K562 (cell line): Measurements from ENCODE around the gene CDH20. TPM values are rescaled to one million over a fixed set of nuclear protein-coding genes. Genes with fewer than 3 reads are reported as not detected.

Experiments used
- ATAC-seq: fragments of 200-7000 bp; cut with Tn5 transposase; 3 replicates; pipeline ENCODE4 v1.9.1; 2020; ENCODE audit warnings: moderate library complexity
- BruUV-seq: library from RNA; stranded (reverse); fragments of 400-500 nt; replicated peaks from 2 replicates; lab custom pipeline; 2021; lab: Mats Ljungman, UMichigan
- CTCF ChIA-PET: fragments of 300-600 bp; formaldehyde crosslinking; extraction: SDS; loops from one replicate; lab custom pipeline; 2021; ENCODE audit warnings: low intra/inter-chr PET ratio; lab: Yijun Ruan, JAX
- POLR2A ChIA-PET: fragments of 300-600, 350-650 bp; sonication (Branson Sonifier 250); formaldehyde crosslinking; extraction: SDS; loops from one replicate; lab custom pipeline; 2021; ENCODE audit warnings: antibody characterized with exemption, inconsistent platforms; lab: Yijun Ruan, JAX
- DNase-seq, 4 experiments: peaks; one replicate each; pipeline versions ENCODE4 v3.0.0 to v3.0.0-alpha.2; 2011 to 2018; ENCODE audit warnings: low spot score in 3 of 4, mixed read lengths in 3 of 4; ENCODE audit errors: extremely low read depth in 1 of 4
- FAIRE-seq: peaks from 2 replicates; lab custom pipeline; 2011; peaks lifted over from hg19 to GRCh38; lab: Jason Lieb, UNC
- H2AFZ ChIP-seq: 2 replicates; pipeline ENCODE4 v1.6.0; 2011; ENCODE audit warnings: low read depth, low read length, control low read depth, inconsistent platforms
- H3K27ac ChIP-seq: fragments of 200-600 bp; 3 replicates; pipeline ENCODE4 v1.8.0; 2011; ENCODE audit warnings: low read depth, mild to moderate bottlenecking, control low read depth, inconsistent platforms, low read length, moderate library complexity, mixed read lengths; ENCODE audit errors: extremely low read depth
- H3K27me3 ChIP-seq, 2 experiments: fragments of 300-600 bp in 1 of 2; 2 replicates in 1 of 2; 3 replicates in 1 of 2; pipeline versions ENCODE4 v1.6.0 to v1.8.0; 2011; ENCODE audit warnings: inconsistent platforms in 2 of 2, low read length in 2 of 2, mild to moderate bottlenecking in 1 of 2, mixed read lengths in 1 of 2, moderate library complexity in 1 of 2; ENCODE audit not compliant: control insufficient read depth in 2 of 2, insufficient read depth in 2 of 2
- H3K36me3 ChIP-seq: fragments of 300-600 bp; 3 replicates; pipeline ENCODE4 v1.8.0; 2011; ENCODE audit warnings: mild to moderate bottlenecking, low read length, inconsistent platforms; ENCODE audit not compliant: control insufficient read depth, insufficient read depth
- H3K4me1 ChIP-seq, 2 experiments: fragments of 200-600 bp in 1 of 2; replicated peaks in 1 of 2; 2 replicates in 1 of 2; 3 replicates in 1 of 2; pipeline versions ENCODE4 v1.5.1 to v1.8.0; 2011; ENCODE audit warnings: inconsistent platforms in 2 of 2, low read length in 2 of 2, mild to moderate bottlenecking in 1 of 2, mixed read lengths in 1 of 2, moderate library complexity in 1 of 2; ENCODE audit not compliant: control insufficient read depth in 2 of 2, insufficient read depth in 2 of 2
- H3K4me2 ChIP-seq: 2 replicates; pipeline ENCODE4 v1.6.1; 2011; ENCODE audit warnings: low read length, control low read depth, inconsistent platforms, mixed read lengths; ENCODE audit not compliant: insufficient read depth
- H3K4me3 ChIP-seq: fragments of 200-600 bp; sonication (generic), shearing (Covaris generic); 2 replicates; pipeline ENCODE4 v1.5.1; 2016; ENCODE audit warnings: control low read depth, inconsistent platforms
- H3K79me2 ChIP-seq: fragments of 200-600 bp; 3 replicates; pipeline ENCODE4 v1.8.0; 2011; ENCODE audit warnings: low read length, inconsistent platforms; ENCODE audit not compliant: control insufficient read depth, insufficient read depth
- H3K9ac ChIP-seq, 2 experiments: 2 replicates each; pipeline versions ENCODE4 v1.6.0 to v1.6.1; 2011; ENCODE audit warnings: low read depth in 2 of 2, low read length in 2 of 2, control low read depth in 1 of 2, inconsistent platforms in 1 of 2, mild to moderate bottlenecking in 1 of 2, mixed read lengths in 1 of 2; ENCODE audit not compliant: insufficient read depth in 1 of 2
- H3K9me1 ChIP-seq: one replicate; pipeline ENCODE4 v1.6.0; 2011; ENCODE audit warnings: inconsistent platforms, mild to moderate bottlenecking, low read length, moderate library complexity; ENCODE audit not compliant: control insufficient read depth, insufficient read depth
- H3K9me3 ChIP-seq: replicated peaks from 2 replicates; pipeline ENCODE4 v1.5.1; 2011; ENCODE audit warnings: low read depth, low read length, inconsistent platforms; ENCODE audit not compliant: control insufficient read depth, insufficient read depth
- H4K20me1 ChIP-seq: replicated peaks from 2 replicates; pipeline ENCODE4 v1.6.1; 2011; ENCODE audit warnings: low read length, inconsistent platforms, mixed read lengths; ENCODE audit not compliant: control insufficient read depth, insufficient read depth
- ZBTB8A ChIP-seq: fragments of 450-650 bp; IDR thresholded peaks from 2 replicates; pipeline ENCODE4 v1.6.1; 2018; ENCODE audit warnings: mild to moderate bottlenecking, moderate library complexity; ENCODE audit not compliant: partially characterized antibody
- WGBS: fragments of 100-300 bp; shearing (Covaris generic); methylation state at CpG from one replicate; pipeline ENCODE4 v1.1.6; 2016; ENCODE audit warnings: low coverage, mixed read lengths; ENCODE audit not compliant: insufficient coverage; ENCODE audit errors: missing lambda C conversion rate; 5-methylcytosine and 5-hydroxymethylcytosine counted together
- in situ Hi-C: fragments of 300-500 bp; cut with MboI; formaldehyde crosslinking; loops from 4 replicates; pipeline ENCODE4 v1.15.0; 2018; ENCODE audit warnings: inconsistent platforms, mixed read lengths
- intact Hi-C: fragments of 100-400 bp; cut with micrococcal nuclease; formaldehyde crosslinking; loops from 2 replicates; pipeline ENCODE4 v1.14.2; 2022
- polyA plus RNA-seq, 8 experiments: library from polyadenylated mRNA; depleted of rRNA in 4 of 8; stranded (reverse) in 5 of 8; unstranded in 3 of 8; fragments of >200 nt; fragmentation: Nextera tagmentation in 2 of 8; fragmentation: Illumina TruSeq in 1 of 8; extraction: Ambion mirVana in 2 of 8; extraction: Trizol in 1 of 8; gene quantifications; 2 replicates each; pipeline versions ENCODE4 v1.2.1 to v1.2.3, GENCODE V29; 2011 to 2014; ENCODE audit warnings: inconsistent platforms in 1 of 8, missing spikeins in 1 of 8
- total RNA-seq, 7 experiments: library from RNA; depleted of rRNA in 6 of 7; stranded (reverse); fragments of >200 nt in 6 of 7; fragmentation: Illumina TruSeq in 2 of 7; extraction: Trizol in 2 of 7; gene quantifications; 2 replicates each; pipeline versions ENCODE4 v1.2.1 to v1.2.3, GENCODE V29; 2011 to 2021; ENCODE audit warnings: low replicate concordance in 1 of 7
- TF ChIP-seq, protein P1 (sequence below): fragments of 450-650 bp; IDR thresholded peaks from 2 replicates; pipeline ENCODE4 v1.6.1; 2016; ENCODE audit warnings: low read depth
- TF ChIP-seq, protein P2 (sequence below), 2 experiments: IDR thresholded peaks; 2 replicates each; pipeline ENCODE4 v1.6.1; 2011; ENCODE audit warnings: borderline replicate concordance in 1 of 2, control low read depth in 1 of 2, low read depth in 1 of 2, low read length in 1 of 2, mild to moderate bottlenecking in 1 of 2, mixed read lengths in 1 of 2, moderate library complexity in 1 of 2; ENCODE audit not compliant: insufficient read depth in 1 of 2, insufficient read length in 1 of 2, poor library complexity in 1 of 2, severe bottlenecking in 1 of 2; ENCODE audit errors: extremely low read depth in 1 of 2

The CDH20 gene
- total and polyA plus RNA-seq, 9 of the 15 experiments (the other 6 are each of a cell fraction or from before 2014, with no cell fraction given), result not detected

DNA sequence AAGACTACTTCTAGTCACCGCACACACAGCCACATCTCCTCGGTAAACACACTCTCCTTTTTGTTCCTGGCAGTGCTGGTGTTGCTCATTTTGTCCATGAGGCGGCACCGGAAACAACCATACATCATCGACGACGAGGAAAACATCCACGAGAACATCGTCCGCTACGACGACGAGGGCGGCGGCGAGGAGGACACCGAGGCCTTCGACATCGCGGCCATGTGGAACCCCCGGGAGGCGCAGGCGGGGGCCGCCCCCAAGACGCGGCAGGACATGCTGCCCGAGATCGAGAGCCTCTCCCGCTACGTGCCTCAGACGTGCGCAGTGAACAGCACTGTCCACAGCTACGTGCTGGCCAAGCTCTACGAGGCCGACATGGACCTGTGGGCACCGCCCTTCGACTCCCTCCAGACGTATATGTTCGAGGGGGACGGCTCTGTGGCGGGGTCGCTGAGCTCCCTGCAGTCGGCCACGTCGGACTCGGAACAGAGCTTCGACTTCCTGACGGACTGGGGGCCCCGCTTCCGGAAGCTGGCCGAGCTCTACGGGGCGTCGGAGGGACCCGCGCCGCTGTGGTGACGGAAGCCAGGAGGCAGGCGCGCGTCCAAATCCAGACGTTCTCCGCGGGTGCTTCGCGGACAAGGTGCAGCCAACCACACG, 221.0 kb downstream of the CDH20 start:
- no peak overlapping the region for H3K27ac ChIP-seq
- CTCF ChIA-PET, result no interaction called here
- H3K4me1 ChIP-seq, result peaks cover 0 to 6% of the 10 kb centered on the region in 2 experiments; a peak in 1 of 5 replicates
- DNase-seq, result no peak
- intact Hi-C loops, result no loop called here
- no peak overlapping the region for H3K4me3 ChIP-seq
- H3K79me2 ChIP-seq, result no peaks in the 10 kb centered on the region
- no peak for ATAC-seq
- TF ChIP-seq ZBTB8A, result no peak
- TF ChIP-seq, protein P1, sequence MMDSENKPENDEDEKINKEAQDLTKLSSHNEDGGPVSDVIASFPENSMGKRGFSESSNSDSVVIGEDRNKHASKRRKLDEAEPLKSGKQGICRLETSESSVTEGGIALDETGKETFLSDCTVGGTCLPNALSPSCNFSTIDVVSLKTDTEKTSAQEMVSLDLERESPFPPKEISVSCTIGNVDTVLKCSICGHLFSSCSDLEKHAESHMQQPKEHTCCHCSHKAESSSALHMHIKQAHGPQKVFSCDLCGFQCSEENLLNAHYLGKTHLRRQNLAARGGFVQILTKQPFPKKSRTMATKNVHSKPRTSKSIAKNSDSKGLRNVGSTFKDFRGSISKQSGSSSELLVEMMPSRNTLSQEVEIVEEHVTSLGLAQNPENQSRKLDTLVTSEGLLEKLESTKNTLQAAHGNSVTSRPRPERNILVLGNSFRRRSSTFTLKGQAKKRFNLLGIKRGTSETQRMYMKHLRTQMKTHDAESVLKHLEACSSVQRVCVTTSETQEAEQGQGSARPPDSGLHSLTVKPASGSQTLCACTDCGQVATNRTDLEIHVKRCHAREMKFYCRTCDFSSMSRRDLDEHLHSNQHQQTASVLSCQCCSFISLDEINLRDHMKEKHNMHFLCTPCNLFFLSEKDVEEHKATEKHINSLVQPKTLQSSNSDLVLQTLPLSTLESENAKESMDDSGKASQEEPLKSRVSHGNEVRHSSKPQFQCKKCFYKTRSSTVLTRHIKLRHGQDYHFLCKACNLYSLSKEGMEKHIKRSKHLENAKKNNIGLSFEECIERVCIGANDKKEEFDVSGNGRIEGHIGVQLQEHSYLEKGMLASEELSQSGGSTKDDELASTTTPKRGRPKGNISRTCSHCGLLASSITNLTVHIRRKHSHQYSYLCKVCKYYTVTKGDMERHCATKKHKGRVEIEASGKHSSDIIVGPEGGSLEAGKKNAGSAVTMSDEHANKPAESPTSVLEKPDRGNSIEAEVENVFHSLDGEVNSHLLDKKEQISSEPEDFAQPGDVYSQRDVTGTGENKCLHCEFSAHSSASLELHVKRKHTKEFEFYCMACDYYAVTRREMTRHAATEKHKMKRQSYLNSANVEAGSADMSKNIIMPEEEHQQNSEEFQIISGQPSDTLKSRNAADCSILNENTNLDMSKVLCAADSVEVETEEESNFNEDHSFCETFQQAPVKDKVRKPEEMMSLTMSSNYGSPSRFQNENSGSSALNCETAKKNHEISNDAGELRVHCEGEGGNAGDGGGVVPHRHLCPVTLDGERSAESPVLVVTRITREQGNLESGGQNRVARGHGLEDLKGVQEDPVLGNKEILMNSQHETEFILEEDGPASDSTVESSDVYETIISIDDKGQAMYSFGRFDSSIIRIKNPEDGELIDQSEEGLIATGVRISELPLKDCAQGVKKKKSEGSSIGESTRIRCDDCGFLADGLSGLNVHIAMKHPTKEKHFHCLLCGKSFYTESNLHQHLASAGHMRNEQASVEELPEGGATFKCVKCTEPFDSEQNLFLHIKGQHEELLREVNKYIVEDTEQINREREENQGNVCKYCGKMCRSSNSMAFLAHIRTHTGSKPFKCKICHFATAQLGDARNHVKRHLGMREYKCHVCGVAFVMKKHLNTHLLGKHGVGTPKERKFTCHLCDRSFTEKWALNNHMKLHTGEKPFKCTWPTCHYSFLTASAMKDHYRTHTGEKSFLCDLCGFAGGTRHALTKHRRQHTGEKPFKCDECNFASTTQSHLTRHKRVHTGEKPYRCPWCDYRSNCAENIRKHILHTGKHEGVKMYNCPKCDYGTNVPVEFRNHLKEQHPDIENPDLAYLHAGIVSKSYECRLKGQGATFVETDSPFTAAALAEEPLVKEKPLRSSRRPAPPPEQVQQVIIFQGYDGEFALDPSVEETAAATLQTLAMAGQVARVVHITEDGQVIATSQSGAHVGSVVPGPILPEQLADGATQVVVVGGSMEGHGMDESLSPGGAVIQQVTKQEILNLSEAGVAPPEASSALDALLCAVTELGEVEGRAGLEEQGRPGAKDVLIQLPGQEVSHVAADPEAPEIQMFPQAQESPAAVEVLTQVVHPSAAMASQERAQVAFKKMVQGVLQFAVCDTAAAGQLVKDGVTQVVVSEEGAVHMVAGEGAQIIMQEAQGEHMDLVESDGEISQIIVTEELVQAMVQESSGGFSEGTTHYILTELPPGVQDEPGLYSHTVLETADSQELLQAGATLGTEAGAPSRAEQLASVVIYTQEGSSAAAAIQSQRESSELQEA, result peak; percentile 56; the same call in 1 of the 2 replicates
- TF ChIP-seq, protein P2, sequence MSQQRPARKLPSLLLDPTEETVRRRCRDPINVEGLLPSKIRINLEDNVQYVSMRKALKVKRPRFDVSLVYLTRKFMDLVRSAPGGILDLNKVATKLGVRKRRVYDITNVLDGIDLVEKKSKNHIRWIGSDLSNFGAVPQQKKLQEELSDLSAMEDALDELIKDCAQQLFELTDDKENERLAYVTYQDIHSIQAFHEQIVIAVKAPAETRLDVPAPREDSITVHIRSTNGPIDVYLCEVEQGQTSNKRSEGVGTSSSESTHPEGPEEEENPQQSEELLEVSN (IDR thresholded peaks at IDR 0.05; ENCODE audit: borderline replicate concordance in 1 of 2, extremely low read depth in 1 of 2, insufficient read depth in 1 of 2, insufficient read length in 1 of 2, low read depth in 1 of 2, low read length in 1 of 2, poor library complexity in 1 of 2, severe bottlenecking in 1 of 2), result peak in 1 of 2 experiments; percentile 7
- H4K20me1 ChIP-seq, result no peaks in the 10 kb centered on the region
- no peaks in the 10 kb centered on the region for H3K9me1 ChIP-seq
- H3K36me3 ChIP-seq, result no peaks in the 10 kb centered on the region
- in situ Hi-C loops, result no loop called here
- 18% methylated on average over 52 of the region's 67 CpGs for WGBS
- no peaks in the 10 kb centered on the region for H3K9me3 ChIP-seq
- POLR2A ChIA-PET, result interaction anchor here (0.6 kb wide), 1 partner anchor 24 kb away, joined by 4 read pairs; no protein-coding TSS in a partner anchor
- no peak overlapping the region for H3K4me2 ChIP-seq
- H3K27me3 ChIP-seq, result peaks cover 0 to 4% of the 10 kb centered on the region in 2 experiments; a peak in 1 of 5 replicates
- H2AFZ ChIP-seq, result no peak overlapping the region
- H3K9ac ChIP-seq, result no peak overlapping the region
- no TSS peak for BruUV-seq
- no peak for FAIRE-seq
